IPS-18a (cell line): ENCODE results near the gene PDLIM1.

ENCODE experiments used
- H3K27ac ChIP-seq: one replicate; pipeline ENCODE4 v1.5.1; 2013; ENCODE audit warnings: low read length
- H3K27me3 ChIP-seq: one replicate; pipeline ENCODE4 v1.6.1; 2013; ENCODE audit warnings: mild to moderate bottlenecking, low read length; ENCODE audit not compliant: control insufficient read depth, insufficient read depth
- H3K36me3 ChIP-seq: one replicate; pipeline ENCODE4 v1.6.1; 2013; ENCODE audit warnings: low read depth, low read length; ENCODE audit not compliant: control insufficient read depth
- H3K4me1 ChIP-seq: one replicate; pipeline ENCODE4 v1.6.1; 2013; ENCODE audit warnings: low read depth, low read length; ENCODE audit not compliant: control insufficient read depth
- H3K4me3 ChIP-seq: one replicate; pipeline ENCODE4 v1.5.1; 2013; ENCODE audit warnings: low read length
- H3K9ac ChIP-seq: one replicate; pipeline ENCODE4 v1.6.1; 2013; ENCODE audit warnings: mild to moderate bottlenecking, low read length, moderate library complexity
- H3K9me3 ChIP-seq: one replicate; pipeline ENCODE4 v1.6.1; 2013; ENCODE audit warnings: low read depth, low read length; ENCODE audit not compliant: control insufficient read depth

PDLIM1 gene

GRCh38 chr10:95329296-95329695 lies 38.5 kb upstream of the PDLIM1 start:
- no peaks in the 10 kb centered on the region for H3K9me3 ChIP-seq

DNA sequence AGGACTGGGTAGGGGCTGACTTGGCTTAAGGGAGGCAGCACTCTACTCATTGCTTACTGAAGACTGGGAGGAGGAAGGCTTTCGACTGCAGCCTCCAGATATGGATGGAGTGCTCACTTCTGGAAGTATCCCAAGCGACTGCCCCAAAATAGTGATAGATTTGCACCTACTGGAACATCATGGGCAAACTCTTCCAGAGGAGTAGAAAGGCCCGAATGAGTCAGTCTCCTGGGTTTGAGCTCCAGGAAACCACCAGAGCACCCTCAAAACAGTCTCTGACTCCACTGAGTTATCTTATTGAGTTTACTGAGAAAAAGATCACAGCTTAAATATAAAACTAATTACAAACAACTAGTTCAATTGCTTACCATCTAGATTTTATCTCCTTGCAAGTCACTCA lies 37.2 kb upstream of the PDLIM1 start:
- no peaks in the 10 kb centered on the region for H3K27me3 ChIP-seq
- no peaks in the 10 kb centered on the region for H3K9me3 ChIP-seq
- H3K4me1 ChIP-seq, result no peaks in the 10 kb centered on the region
- peaks cover 3% of the 10 kb centered on the region for H3K36me3 ChIP-seq
- H3K27ac ChIP-seq, result no peak overlapping the region
- H3K4me3 ChIP-seq, result no peak overlapping the region
- no peak overlapping the region for H3K9ac ChIP-seq

More at GRCh38 chr10:95329296-95329695, 38.5 kb upstream of the PDLIM1 start:
- no peak overlapping the region for H3K9ac ChIP-seq
- H3K36me3 ChIP-seq, result no peaks in the 10 kb centered on the region
- H3K4me3 ChIP-seq, result no peak overlapping the region
- no peaks in the 10 kb centered on the region for H3K4me1 ChIP-seq
- no peaks in the 10 kb centered on the region for H3K27me3 ChIP-seq
- H3K27ac ChIP-seq, result no peak overlapping the region

DNA sequence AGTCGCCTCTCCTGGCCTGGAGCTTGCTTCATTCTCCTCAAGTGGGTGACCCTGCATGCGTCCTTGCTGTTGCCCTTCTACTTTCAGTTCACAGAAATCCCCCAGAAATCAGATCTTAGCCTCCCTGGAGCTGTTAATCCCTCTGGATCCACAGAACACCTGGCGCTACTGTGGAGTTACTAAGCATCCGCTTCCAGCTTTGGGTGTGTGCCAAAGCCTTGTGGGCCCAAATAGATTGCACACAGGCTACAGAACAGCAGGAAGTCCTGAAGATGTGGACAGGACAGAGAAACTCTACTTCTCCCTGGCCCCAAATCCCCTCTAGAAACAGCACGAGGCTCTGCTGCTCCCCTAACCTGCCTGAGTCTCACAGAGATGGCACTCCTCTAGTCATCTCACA lies 36.6 kb upstream of the PDLIM1 start:
- no peak overlapping the region for H3K9ac ChIP-seq
- H3K36me3 ChIP-seq, result peaks cover 5% of the 10 kb centered on the region
- no peak overlapping the region for H3K27ac ChIP-seq
- H3K4me3 ChIP-seq, result no peak overlapping the region
- H3K27me3 ChIP-seq, result no peaks in the 10 kb centered on the region
- no peaks in the 10 kb centered on the region for H3K9me3 ChIP-seq
- H3K4me1 ChIP-seq, result no peaks in the 10 kb centered on the region

DNA sequence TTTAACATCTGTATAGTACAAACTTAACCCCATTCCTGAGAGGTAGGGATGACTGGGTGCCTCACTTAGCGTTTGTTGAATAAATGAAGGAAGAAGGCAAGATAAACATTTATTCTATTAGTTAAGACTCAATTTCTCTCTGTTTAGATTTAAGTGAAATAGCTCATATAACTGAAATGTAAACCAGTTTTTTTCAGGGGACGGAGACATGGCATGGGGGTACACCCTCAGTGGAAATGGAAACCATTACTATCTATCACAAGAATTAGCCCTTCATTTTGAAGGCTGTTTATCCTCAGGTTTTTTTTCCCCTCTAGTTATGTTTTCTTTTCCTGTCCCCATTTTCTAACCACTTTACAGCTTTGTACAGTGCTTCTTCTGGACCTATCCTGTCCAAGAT lies 35.6 kb upstream of the PDLIM1 start:
- Histone ChIP-seq H3K9me3 (no peaks in the 10 kb centered on the region), H3K27me3 (no peaks in the 10 kb centered on the region), H3K4me3 (no peak overlapping the region), H3K27ac (no peak overlapping the region), H3K4me1 (no peaks in the 10 kb centered on the region), H3K36me3 (peaks cover 5% of the 10 kb centered on the region), H3K9ac (no peak overlapping the region)

GRCh38 chr10:95325863-95326262 lies 35.1 kb upstream of the PDLIM1 start:
- H3K4me3 ChIP-seq, result no peak overlapping the region
- H3K36me3 ChIP-seq, result peaks cover 5% of the 10 kb centered on the region

GRCh38 chr10:95324436-95325268 lies 33.8 kb upstream of the PDLIM1 start:
- no peak overlapping the region for H3K27ac ChIP-seq
- H3K9ac ChIP-seq, result no peak overlapping the region
- H3K4me3 ChIP-seq, result no peak overlapping the region
- H3K36me3 ChIP-seq, result peaks cover 5% of the 10 kb centered on the region
- no peaks in the 10 kb centered on the region for H3K27me3 ChIP-seq
- no peaks in the 10 kb centered on the region for H3K9me3 ChIP-seq
- H3K4me1 ChIP-seq, result no peaks in the 10 kb centered on the region

More at GRCh38 chr10:95325863-95326262, 35.1 kb upstream of the PDLIM1 start:
- Histone ChIP-seq H3K4me1 (no peaks in the 10 kb centered on the region), H3K9ac (no peak overlapping the region), H3K27me3 (no peaks in the 10 kb centered on the region), H3K27ac (no peak overlapping the region), H3K9me3 (no peaks in the 10 kb centered on the region)

DNA sequence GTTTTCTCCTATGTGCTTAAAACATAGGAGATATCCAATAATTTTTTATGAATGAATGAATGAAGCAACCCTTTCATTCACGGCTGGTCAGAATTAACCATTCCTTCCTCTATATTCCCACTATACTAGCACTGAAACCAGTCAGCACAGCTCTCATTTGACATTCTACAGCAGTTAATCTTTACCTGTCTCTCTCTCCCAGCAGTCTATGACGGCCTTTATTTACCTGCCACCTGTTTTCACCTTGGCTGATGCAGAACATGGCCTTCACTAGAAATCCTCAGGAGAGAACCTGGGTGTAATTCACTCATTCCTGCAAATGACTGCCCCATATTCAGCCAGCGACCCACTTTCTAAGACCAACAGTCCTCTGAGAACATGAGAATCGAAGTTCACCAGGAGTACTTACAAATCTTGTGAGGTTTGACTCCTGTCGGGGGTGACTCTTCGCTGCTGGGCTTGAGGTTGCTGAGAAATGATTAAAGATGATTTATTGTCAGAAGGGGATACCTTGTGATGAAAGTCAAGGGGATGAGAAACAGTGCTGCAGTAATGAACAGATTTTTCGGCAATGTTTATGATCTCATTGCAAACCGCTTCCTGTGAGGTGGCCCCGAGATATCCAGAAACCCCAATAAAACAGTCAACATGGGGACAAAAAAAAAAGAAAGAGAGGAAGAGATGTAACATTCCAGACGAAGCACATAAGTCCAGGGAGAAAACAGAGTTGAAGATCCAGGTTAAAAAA lies 30.9 kb upstream of the PDLIM1 start:
- H3K4me3 ChIP-seq, result no peak overlapping the region
- H3K27ac ChIP-seq, result no peak overlapping the region
- peaks cover 5% of the 10 kb centered on the region for H3K36me3 ChIP-seq
- H3K9me3 ChIP-seq, result no peaks in the 10 kb centered on the region
- no peak overlapping the region for H3K9ac ChIP-seq
- H3K4me1 ChIP-seq, result no peaks in the 10 kb centered on the region
- H3K27me3 ChIP-seq, result no peaks in the 10 kb centered on the region

- H3K27ac ChIP-seq, result no peak overlapping the region
- H3K36me3 ChIP-seq, result peaks cover 5% of the 10 kb centered on the region
- H3K4me1 ChIP-seq, result no peaks in the 10 kb centered on the region
- H3K9ac ChIP-seq, result no peak overlapping the region
- no peaks in the 10 kb centered on the region for H3K9me3 ChIP-seq
- no peak overlapping the region for H3K4me3 ChIP-seq
- no peaks in the 10 kb centered on the region for H3K27me3 ChIP-seq
Observed at GRCh38 chr10:95319239-95319638, 28.4 kb upstream of the PDLIM1 start.

- Histone ChIP-seq H3K4me3 (no peak overlapping the region), H3K27ac (no peak overlapping the region), H3K4me1 (peaks cover 16% of the 10 kb centered on the region), H3K27me3 (no peaks in the 10 kb centered on the region), H3K36me3 (no peaks in the 10 kb centered on the region), H3K9ac (no peak overlapping the region), H3K9me3 (no peaks in the 10 kb centered on the region)
Observed at GRCh38 chr10:95315509-95315908, 24.7 kb upstream of the PDLIM1 start.

- Histone ChIP-seq H3K9ac (no peak overlapping the region), H3K27ac (no peak overlapping the region), H3K27me3 (no peaks in the 10 kb centered on the region), H3K4me3 (no peak overlapping the region), H3K36me3 (no peaks in the 10 kb centered on the region), H3K9me3 (no peaks in the 10 kb centered on the region), H3K4me1 (peaks cover 16% of the 10 kb centered on the region)
Observed at GRCh38 chr10:95314192-95314918, 23.6 kb upstream of the PDLIM1 start.

DNA sequence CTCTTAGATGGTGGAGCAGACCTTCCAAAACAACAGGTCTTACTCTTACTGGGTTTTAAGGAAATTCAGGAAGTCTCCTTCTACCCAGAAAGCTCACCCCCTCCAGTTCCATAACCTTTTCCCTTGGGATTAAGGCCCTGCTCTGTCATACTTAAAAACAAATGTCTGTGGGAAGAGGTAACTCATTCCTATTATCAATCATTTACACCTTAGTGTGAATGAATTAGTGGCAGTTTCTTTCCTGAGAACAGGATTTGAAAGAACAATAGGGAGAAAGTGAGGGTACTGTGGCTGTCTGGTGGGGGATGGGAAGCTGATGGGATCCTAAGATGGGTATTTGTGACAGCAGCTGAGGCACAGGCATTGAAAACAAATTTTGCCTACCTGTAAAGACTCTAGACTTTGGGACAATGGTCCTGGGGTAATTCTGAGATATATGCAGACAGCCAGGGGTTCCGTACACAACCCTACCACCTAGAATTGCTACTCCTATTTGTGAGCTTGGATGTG lies 22.2 kb upstream of the PDLIM1 start:
- Histone ChIP-seq H3K4me1 (peaks cover 16% of the 10 kb centered on the region), H3K9me3 (no peaks in the 10 kb centered on the region), H3K36me3 (no peaks in the 10 kb centered on the region), H3K27me3 (no peaks in the 10 kb centered on the region), H3K27ac (no peak overlapping the region), H3K9ac (no peak overlapping the region), H3K4me3 (no peak overlapping the region)
